ENCODE measurements around the gene VSTM2L.

VSTM2L gene

GRCh38 chr20:37864298-37864697, 38.6 kb upstream of the VSTM2L start:
- H3K27ac ChIP-seq = no peak overlapping the region
- no peak for DNase-seq (ENCODE audit: low spot score)
- TF ChIP-seq CTCF (conservative IDR thresholded peaks at IDR 0.05; ENCODE audit: low read depth) = no peak
- ChIA-PET CTCF (interaction anchor here (1.1 kb wide), 1 partner anchor 10 kb away, joined by 3 read pairs; no protein-coding TSS in a partner anchor), POLR2A (ENCODE audit: low non-redundant PET) (no interaction called here)

- POLR2A ChIA-PET (ENCODE audit: low non-redundant PET) = interaction anchor here (0.6 kb wide), 1 partner anchor 35 kb away, joined by 3 read pairs; no protein-coding TSS in a partner anchor
- no peak overlapping the region for H3K27ac ChIP-seq
- no peak for TF ChIP-seq CTCF (conservative IDR thresholded peaks at IDR 0.05; ENCODE audit: low read depth)
- DNase-seq (ENCODE audit: low spot score) = no peak
- CTCF ChIA-PET = interaction anchor here (0.6 to 0.7 kb wide), 3 partner anchors 334 to 1968 kb away, joined by 3 to 5 read pairs (median 4); no protein-coding TSS in a partner anchor
Measured at GRCh38 chr20:37866051-37866450, 36.9 kb upstream of the VSTM2L start.

- TF ChIP-seq CTCF (conservative IDR thresholded peaks at IDR 0.05; ENCODE audit: low read depth) = no peak
- ChIA-PET CTCF (no interaction called here), POLR2A (ENCODE audit: low non-redundant PET) (no interaction called here)
- no peak overlapping the region for H3K27ac ChIP-seq
- DNase-seq (ENCODE audit: low spot score) = no peak
Measured at GRCh38 chr20:37867289-37868195, 35.4 kb upstream of the VSTM2L start.

- no peak for TF ChIP-seq CTCF (conservative IDR thresholded peaks at IDR 0.05; ENCODE audit: low read depth)
- DNase-seq (ENCODE audit: low spot score) = no peak
- ChIA-PET POLR2A (ENCODE audit: low non-redundant PET) (no interaction called here), CTCF (interaction anchor here (1.2 kb wide), 1 partner anchor 12 kb away, joined by 4 read pairs; no protein-coding TSS in a partner anchor)
- no peak overlapping the region for H3K27ac ChIP-seq
Measured at GRCh38 chr20:37868851-37869333, 34.0 kb upstream of the VSTM2L start.

GRCh38 chr20:37869334-37869861, 33.5 kb upstream of the VSTM2L start:
- no peak for DNase-seq (ENCODE audit: low spot score)
- ChIA-PET POLR2A (ENCODE audit: low non-redundant PET) (no interaction called here), CTCF (interaction anchor here (1.2 kb wide), 1 partner anchor 11 kb away, joined by 4 read pairs; no protein-coding TSS in a partner anchor)
- TF ChIP-seq CTCF (conservative IDR thresholded peaks at IDR 0.05; ENCODE audit: low read depth) = no peak
- H3K27ac ChIP-seq = no peak overlapping the region

- no peak overlapping the region for H3K27ac ChIP-seq
- ChIA-PET POLR2A (ENCODE audit: low non-redundant PET) (no interaction called here), CTCF (no interaction called here)
- DNase-seq (ENCODE audit: low spot score) = no peak
- TF ChIP-seq CTCF (conservative IDR thresholded peaks at IDR 0.05; ENCODE audit: low read depth) = no peak
Measured at GRCh38 chr20:37870294-37870693, 32.6 kb upstream of the VSTM2L start.
